Caco-2 (cell line): Measurements from ENCODE around the gene IKZF1. TPM values are rescaled to one million over a fixed set of nuclear protein-coding genes. Genes with fewer than 3 reads are reported as not detected.

ENCODE experiments used
- BruUV-seq: library from RNA; stranded (reverse); fragments of 400-500 nt; replicated peaks from 2 replicates; lab custom pipeline; 2021; lab: Mats Ljungman, UMichigan
- CTCF ChIA-PET: fragments of 300-600 bp; sonication (Branson Sonifier 250); formaldehyde crosslinking; loops from one replicate; lab custom pipeline; 2022; ENCODE audit warnings: antibody characterized with exemption; lab: Charles Lee
- POLR2A ChIA-PET: fragments of 300-600 bp; sonication (Branson Sonifier 250); formaldehyde crosslinking; loops from one replicate; lab custom pipeline; 2022; ENCODE audit warnings: antibody characterized with exemption; lab: Charles Lee
- DNase-seq, 2 experiments: peaks; one replicate each; pipeline versions ENCODE4 v3.0.0 to v3.0.0-alpha.2; 2020 to 2022
- H3K27me3 ChIP-seq: replicated peaks from 2 replicates; pipeline ENCODE4 v1.6.0; 2011; ENCODE audit warnings: low read length; ENCODE audit not compliant: control insufficient read depth, insufficient read depth
- H3K36me3 ChIP-seq: 2 replicates; pipeline ENCODE4 v1.5.1; 2011; ENCODE audit warnings: low read length; ENCODE audit not compliant: control insufficient read depth, insufficient read depth
- H3K4me1 ChIP-seq: fragments of 250-450 bp; sonication (Bioruptor Pico); 2 replicates; pipeline ENCODE4 v1.5.1; 2020; ENCODE audit warnings: mild to moderate bottlenecking
- H3K4me3 ChIP-seq: 2 replicates; pipeline ENCODE4 v1.5.1; 2011; ENCODE audit warnings: low read depth, mild to moderate bottlenecking, control low read depth, low read length
- H3K9me3 ChIP-seq: fragments of 250-450 bp; sonication (Bioruptor Pico); 2 replicates; pipeline ENCODE4 v1.5.1; 2020; ENCODE audit warnings: mild to moderate bottlenecking, moderate library complexity
- H3K27ac Mint-ChIP-seq: one replicate; pipeline ENCODE4 v1.8.0; 2022; ENCODE audit warnings: mixed read lengths; ENCODE audit not compliant: unreplicated experiment
- H3K27me3 Mint-ChIP-seq: one replicate; pipeline ENCODE4 v1.8.0; 2022; ENCODE audit warnings: mixed read lengths; ENCODE audit not compliant: insufficient read depth, unreplicated experiment
- H3K36me3 Mint-ChIP-seq: one replicate; pipeline ENCODE4 v1.8.0; 2022; ENCODE audit warnings: mild to moderate bottlenecking, mixed read lengths; ENCODE audit not compliant: insufficient read depth, unreplicated experiment
- H3K4me1 Mint-ChIP-seq: one replicate; pipeline ENCODE4 v1.8.0; 2022; ENCODE audit warnings: low read depth, mixed read lengths; ENCODE audit not compliant: unreplicated experiment
- H3K4me3 Mint-ChIP-seq: one replicate; pipeline ENCODE4 v1.8.0; 2022; ENCODE audit warnings: mild to moderate bottlenecking, moderate library complexity, mixed read lengths; ENCODE audit not compliant: unreplicated experiment
- H3K9me3 Mint-ChIP-seq: one replicate; pipeline ENCODE4 v1.8.0; 2022; ENCODE audit warnings: mixed read lengths; ENCODE audit not compliant: unreplicated experiment
- CTCF ChIP-seq, 2 experiments: fragments of 200-600 bp in 1 of 2; IDR thresholded peaks; 1 replicate in 1 of 2; 2 replicates in 1 of 2; pipeline versions ENCODE4 v1.5.1 to v1.8.0; 2011 to 2022; ENCODE audit warnings: antibody characterized with exemption in 1 of 2, control low read depth in 1 of 2, inconsistent platforms in 1 of 2, low read depth in 1 of 2, low read length in 1 of 2, mild to moderate bottlenecking in 1 of 2, moderate library complexity in 1 of 2; ENCODE audit not compliant: insufficient read depth in 1 of 2, severe bottlenecking in 1 of 2, unreplicated experiment in 1 of 2
- intact Hi-C: fragments of 100-400 bp; cut with micrococcal nuclease; formaldehyde crosslinking; loops from one replicate; pipeline ENCODE4 v1.10.0; 2022; ENCODE audit not compliant: unreplicated experiment
- total RNA-seq: library from RNA; stranded (reverse); gene quantifications from 2 replicates; pipeline ENCODE4 v1.2.3, GENCODE V29; 2022

Gene IKZF1
- total RNA-seq, 1 experiment from 2014 or later, result not detected

GRCh38 chr7:50405221-50405620 lies 100.7 kb downstream of the IKZF1 start:
- no peaks in the 10 kb centered on the region for H3K4me1 ChIP-seq
- intact Hi-C loops, result no loop called here
- no peak for DNase-seq
- H3K4me3 ChIP-seq, result no peak overlapping the region
- TF ChIP-seq CTCF (IDR thresholded peaks at IDR 0.05; ENCODE audit: insufficient read depth in 1 of 2, low read depth in 1 of 2, low read length in 1 of 2, severe bottlenecking in 1 of 2, unreplicated experiment in 1 of 2), result no peak
- peaks cover 25% of the 10 kb centered on the region for H3K27me3 Mint-ChIP-seq
- H3K9me3 ChIP-seq, result no peaks in the 10 kb centered on the region
- no peaks in the 10 kb centered on the region for H3K9me3 Mint-ChIP-seq
- no peak overlapping the region for H3K4me3 Mint-ChIP-seq
- no peaks in the 10 kb centered on the region; the same call in none of the 2 replicates for H3K27me3 ChIP-seq
- ChIA-PET POLR2A (no interaction called here), CTCF (no interaction called here)
- H3K36me3 ChIP-seq, result no peaks in the 10 kb centered on the region
- no peaks in the 10 kb centered on the region for H3K36me3 Mint-ChIP-seq
- no peaks in the 10 kb centered on the region for H3K4me1 Mint-ChIP-seq
- BruUV-seq, result no TSS peak
- H3K27ac Mint-ChIP-seq, result no peak overlapping the region

DNA sequence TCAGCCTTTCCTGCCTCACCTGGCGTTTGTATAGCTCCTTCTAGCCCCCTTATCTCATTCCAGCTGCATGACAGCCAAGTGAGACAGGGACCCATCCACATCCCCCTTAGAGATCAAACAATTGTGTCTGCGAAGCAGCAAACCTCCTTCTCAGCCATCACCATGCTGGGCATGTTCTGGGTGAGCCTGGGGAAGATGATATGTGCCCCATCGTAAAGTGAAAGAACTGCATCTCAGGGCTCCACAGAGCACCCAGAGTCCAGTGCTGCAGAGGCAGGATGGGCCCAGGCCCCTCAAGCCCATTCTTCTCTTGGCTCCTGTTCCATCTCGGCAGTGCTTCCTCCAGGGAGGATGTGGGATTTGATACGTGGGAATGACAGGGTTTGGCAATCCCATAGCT lies 102.4 kb downstream of the IKZF1 start:
- Histone ChIP-seq H3K9me3 (no peaks in the 10 kb centered on the region), H3K27me3 (no peaks in the 10 kb centered on the region; the same call in none of the 2 replicates), H3K4me3 (no peak overlapping the region), H3K36me3 (no peaks in the 10 kb centered on the region), H3K4me1 (no peaks in the 10 kb centered on the region)
- Mint-ChIP-seq H3K9me3 (no peaks in the 10 kb centered on the region), H3K27me3 (peaks cover 19% of the 10 kb centered on the region), H3K4me3 (no peak overlapping the region), H3K4me1 (no peaks in the 10 kb centered on the region), H3K27ac (no peak overlapping the region), H3K36me3 (no peaks in the 10 kb centered on the region)
- intact Hi-C loops, result no loop called here
- no TSS peak for BruUV-seq
- TF ChIP-seq CTCF (IDR thresholded peaks at IDR 0.05; ENCODE audit: insufficient read depth in 1 of 2, low read depth in 1 of 2, low read length in 1 of 2, severe bottlenecking in 1 of 2, unreplicated experiment in 1 of 2), result no peak
- no peak for DNase-seq
- ChIA-PET CTCF (no interaction called here), POLR2A (no interaction called here)

- Histone ChIP-seq H3K9me3 (no peaks in the 10 kb centered on the region), H3K4me3 (no peak overlapping the region), H3K4me1 (no peaks in the 10 kb centered on the region), H3K27me3 (no peaks in the 10 kb centered on the region; the same call in none of the 2 replicates), H3K36me3 (no peaks in the 10 kb centered on the region)
- intact Hi-C loops, result no loop called here
- no peaks in the 10 kb centered on the region for H3K9me3 Mint-ChIP-seq
- no peak overlapping the region for H3K27ac Mint-ChIP-seq
- ChIA-PET CTCF (no interaction called here), POLR2A (no interaction called here)
- no peak for TF ChIP-seq CTCF (IDR thresholded peaks at IDR 0.05; ENCODE audit: insufficient read depth in 1 of 2, low read depth in 1 of 2, low read length in 1 of 2, severe bottlenecking in 1 of 2, unreplicated experiment in 1 of 2)
- no peaks in the 10 kb centered on the region for H3K4me1 Mint-ChIP-seq
- DNase-seq, result no peak
- H3K36me3 Mint-ChIP-seq, result no peaks in the 10 kb centered on the region
- H3K27me3 Mint-ChIP-seq, result peaks cover 13% of the 10 kb centered on the region
- no peak overlapping the region for H3K4me3 Mint-ChIP-seq
- BruUV-seq, result no TSS peak
These were observed 105.6 kb downstream of the IKZF1 start for GRCh38 chr7:50409856-50410745.
